ENCODE data around the gene PHACTR1. TPM values are rescaled to one million over a fixed set of nuclear protein-coding genes. Genes with fewer than 3 reads are reported as not detected.

PHACTR1 gene
- total RNA-seq, 4 donors from 2014 or later = 1.5 to 3.6 (median 2.5) TPM

- TF ChIP-seq CTCF (IDR thresholded peaks at IDR 0.05) = no peak
- TF ChIP-seq POLR2A (IDR thresholded peaks at IDR 0.05) = no peak
- no peak for DNase-seq (ENCODE audit: low spot score in 2 of 2)
- WGBS, 2 donors = 53 to 58% methylated on average over 2 of the region's 2 CpGs
- intact Hi-C loops (cut with DNase I; ENCODE audit: low total_unique reads) = no loop called here
- H3K4me3 ChIP-seq (ENCODE audit: low read depth, poor library complexity, severe bottlenecking) = no peak overlapping the region
Measured at GRCh38 chr6:12861603-12862002, 145.0 kb downstream of the PHACTR1 start.

- H3K4me3 ChIP-seq (ENCODE audit: low read depth, poor library complexity, severe bottlenecking) = no peak overlapping the region
- TF ChIP-seq POLR2A (IDR thresholded peaks at IDR 0.05) (no peak), CTCF (IDR thresholded peaks at IDR 0.05) (no peak)
- 44 to 83% methylated on average over 3 of the region's 3 CpGs for WGBS, 2 donors
- DNase-seq (ENCODE audit: low spot score in 2 of 2) = no peak
- intact Hi-C loops (cut with DNase I; ENCODE audit: low total_unique reads) = no loop called here
Measured at GRCh38 chr6:12865117-12865516, 148.6 kb downstream of the PHACTR1 start.

- no peak for TF ChIP-seq POLR2A (IDR thresholded peaks at IDR 0.05)
- TF ChIP-seq CTCF (IDR thresholded peaks at IDR 0.05) = no peak
- H3K4me3 ChIP-seq (ENCODE audit: low read depth, poor library complexity, severe bottlenecking) = no peak overlapping the region
- WGBS, 2 donors = 34 to 44% methylated on average over 4 of the region's 4 CpGs
- intact Hi-C loops (cut with DNase I; ENCODE audit: low total_unique reads) = no loop called here
- DNase-seq (ENCODE audit: low spot score in 2 of 2) = no peak
Measured at GRCh38 chr6:12865671-12866181, 149.2 kb downstream of the PHACTR1 start.

GRCh38 chr6:12866422-12867029, 150.0 kb downstream of the PHACTR1 start:
- no peak overlapping the region for H3K4me3 ChIP-seq (ENCODE audit: low read depth, poor library complexity, severe bottlenecking)
- intact Hi-C loops (cut with DNase I; ENCODE audit: low total_unique reads) = no loop called here
- no peak for TF ChIP-seq POLR2A (IDR thresholded peaks at IDR 0.05)
- no peak for TF ChIP-seq CTCF (IDR thresholded peaks at IDR 0.05)
- DNase-seq (ENCODE audit: low spot score in 2 of 2) = no peak
- WGBS, 2 donors = 76 to 78% methylated on average over 6 of the region's 6 CpGs

GRCh38 chr6:12869816-12870432, 153.4 kb downstream of the PHACTR1 start:
- WGBS, 2 donors = 44 to 58% methylated on average over 2 of the region's 2 CpGs
- no peak for TF ChIP-seq CTCF (IDR thresholded peaks at IDR 0.05)
- TF ChIP-seq POLR2A (IDR thresholded peaks at IDR 0.05) = no peak
- DNase-seq (ENCODE audit: low spot score in 2 of 2) = no peak
- no peak overlapping the region for H3K4me3 ChIP-seq (ENCODE audit: low read depth, poor library complexity, severe bottlenecking)
- intact Hi-C loops (cut with DNase I; ENCODE audit: low total_unique reads) = no loop called here

Data from lower leg skin (tissue), 4 donors.